ENCODE results near the gene OR56A5. TPM values are rescaled to one million over a fixed set of nuclear protein-coding genes. Genes with fewer than 3 reads are reported as not detected.

OR56A5 gene
- polyA plus RNA-seq, 3 donors, result not detected

DNA sequence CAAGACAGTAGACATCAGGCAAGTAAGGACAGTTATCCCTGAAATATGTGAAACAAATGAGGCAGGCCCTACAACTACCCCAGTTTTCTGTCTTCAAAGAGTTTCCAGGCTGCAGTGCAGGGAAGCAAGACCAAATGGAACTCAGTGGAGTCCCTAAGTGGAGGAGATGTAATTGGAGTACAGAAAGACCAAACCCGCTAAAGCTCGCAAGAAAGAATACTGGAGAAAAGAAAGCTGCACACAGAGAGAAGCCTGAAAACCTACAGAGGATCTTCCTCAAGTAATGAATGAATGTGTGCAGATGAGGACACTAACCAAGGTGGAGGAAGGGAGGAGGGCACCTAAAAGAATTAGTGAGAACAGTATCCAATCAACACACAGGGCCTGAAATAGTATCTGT, 27.5 kb downstream of the OR56A5 start:
- Histone ChIP-seq H3K27ac (ENCODE audit: low read depth in 1 of 2, low read length in 2 of 2) (no peak overlapping the region), H3K9me3 (replicated peaks in 1 of 2; ENCODE audit: control insufficient read depth in 1 of 2, insufficient read depth in 1 of 2, low read length in 2 of 2) (peaks cover 27 to 35% of the 10 kb centered on the region in 2 donors), H3K36me3 (replicated peaks in 1 of 2; ENCODE audit: control insufficient read depth in 1 of 2, insufficient read depth in 2 of 2, low read length in 2 of 2) (no peaks in the 10 kb centered on the region), H4K20me1 (ENCODE audit: insufficient read depth, low read length) (no peaks in the 10 kb centered on the region), H3K79me2 (ENCODE audit: insufficient read depth, low read length) (no peaks in the 10 kb centered on the region), H3K4me3 (replicated peaks in 1 of 3; ENCODE audit: low read depth in 2 of 3, low read length in 3 of 3) (no peak overlapping the region), H3K4me2 (replicated peaks; ENCODE audit: extremely low read depth, low read length, poor library complexity, severe bottlenecking) (no peak overlapping the region), H3K27me3 (ENCODE audit: control insufficient read depth in 2 of 2, insufficient read depth in 2 of 2, low read length in 2 of 2) (no peaks in the 10 kb centered on the region), H2AFZ (ENCODE audit: insufficient read depth, low read depth, low read length, poor library complexity, severe bottlenecking) (no peak overlapping the region), H3K9ac (ENCODE audit: insufficient read depth, low read length, poor library complexity, severe bottlenecking) (no peak overlapping the region), H3K4me1 (ENCODE audit: control insufficient read depth in 1 of 2, insufficient read depth in 2 of 2, low read length in 2 of 2) (no peaks in the 10 kb centered on the region)
- no peak for DNase-seq
- 100% methylated on average over 2 of the region's 2 CpGs for WGBS (ENCODE audit: insufficient coverage)
- no peak overlapping the region for H3K4me3 Mint-ChIP-seq
- TF ChIP-seq CTCF (IDR thresholded peaks at IDR 0.05), result no peak
- peaks cover 0 to 2% (median 2%) of the 10 kb centered on the region in 3 donors for H3K27me3 Mint-ChIP-seq (ENCODE audit: low read depth in 3 of 3)
- H3K27ac Mint-ChIP-seq, result no peak overlapping the region
- peaks cover 18 to 39% (median 30%) of the 10 kb centered on the region in 7 donors for H3K9me3 Mint-ChIP-seq
- intact Hi-C loops (cut with micrococcal nuclease), result no loop called here
- H3K4me1 Mint-ChIP-seq, result no peaks in the 10 kb centered on the region
- H3K36me3 Mint-ChIP-seq, result no peaks in the 10 kb centered on the region

- intact Hi-C loops (cut with micrococcal nuclease), result no loop called here
- no peak overlapping the region for H3K27ac Mint-ChIP-seq
- H3K9me3 ChIP-seq (replicated peaks in 1 of 2; ENCODE audit: control insufficient read depth in 1 of 2, insufficient read depth in 1 of 2, low read length in 2 of 2), result peaks cover 33 to 43% of the 10 kb centered on the region in 2 donors
- 81% methylated on average over 19 of the region's 21 CpGs for WGBS (ENCODE audit: insufficient coverage)
- no peaks in the 10 kb centered on the region for H4K20me1 ChIP-seq (ENCODE audit: insufficient read depth, low read length)
- no peaks in the 10 kb centered on the region for H3K4me1 Mint-ChIP-seq
- H3K9me3 Mint-ChIP-seq, result peaks cover 20 to 47% (median 40%) of the 10 kb centered on the region in 7 donors
- H3K9ac ChIP-seq (ENCODE audit: insufficient read depth, low read length, poor library complexity, severe bottlenecking), result no peak overlapping the region
- DNase-seq, result no peak
- no peaks in the 10 kb centered on the region for H3K36me3 Mint-ChIP-seq
- H3K4me3 Mint-ChIP-seq, result no peak overlapping the region
- H3K4me3 ChIP-seq (replicated peaks in 1 of 3; ENCODE audit: low read depth in 2 of 3, low read length in 3 of 3), result no peak overlapping the region
- no peaks in the 10 kb centered on the region for H3K27me3 Mint-ChIP-seq (ENCODE audit: low read depth in 3 of 3)
- H3K27me3 ChIP-seq (ENCODE audit: control insufficient read depth in 2 of 2, insufficient read depth in 2 of 2, low read length in 2 of 2), result no peaks in the 10 kb centered on the region
- no peak overlapping the region for H2AFZ ChIP-seq (ENCODE audit: insufficient read depth, low read depth, low read length, poor library complexity, severe bottlenecking)
- no peaks in the 10 kb centered on the region for H3K79me2 ChIP-seq (ENCODE audit: insufficient read depth, low read length)
- H3K27ac ChIP-seq (ENCODE audit: low read depth in 1 of 2, low read length in 2 of 2), result no peak overlapping the region
- no peaks in the 10 kb centered on the region for H3K36me3 ChIP-seq (replicated peaks in 1 of 2; ENCODE audit: control insufficient read depth in 1 of 2, insufficient read depth in 2 of 2, low read length in 2 of 2)
- H3K4me2 ChIP-seq (replicated peaks; ENCODE audit: extremely low read depth, low read length, poor library complexity, severe bottlenecking), result no peak overlapping the region
- no peak for TF ChIP-seq CTCF (IDR thresholded peaks at IDR 0.05)
- H3K4me1 ChIP-seq (ENCODE audit: control insufficient read depth in 1 of 2, insufficient read depth in 2 of 2, low read length in 2 of 2), result no peaks in the 10 kb centered on the region
Observed at GRCh38 chr11:5938603-5938965, 29.7 kb downstream of the OR56A5 start.

All from CD14-positive monocyte (primary cell).